ENCODE results near the gene BCLAF1.
"Not testable (repeated sequence)": the region's sequence is repeated elsewhere in the genome, so short reads cannot be mapped to it uniquely, and the experiment has no call there.

BCLAF1 gene

DNA sequence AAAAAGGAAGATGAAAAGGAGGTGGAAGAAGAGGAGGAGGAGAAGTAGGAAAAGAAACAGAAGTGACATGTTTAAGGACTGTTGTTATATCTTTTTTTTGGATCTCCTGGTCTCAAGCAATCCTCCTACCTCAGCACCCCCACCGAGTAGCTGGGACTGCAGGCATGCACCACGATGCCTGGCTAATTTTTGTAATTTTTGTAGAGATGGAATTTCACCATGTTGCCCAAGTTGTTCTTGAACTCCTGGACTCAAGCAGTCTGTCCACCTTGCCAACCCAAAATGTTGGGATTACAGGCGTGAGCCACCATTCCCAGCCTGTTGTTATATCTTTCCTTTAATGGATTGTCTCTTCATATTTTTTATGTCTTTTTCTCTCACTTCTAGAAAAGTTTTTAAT lies 19.5 kb upstream of the BCLAF1 start:
- DNase-seq: no peak

DNA sequence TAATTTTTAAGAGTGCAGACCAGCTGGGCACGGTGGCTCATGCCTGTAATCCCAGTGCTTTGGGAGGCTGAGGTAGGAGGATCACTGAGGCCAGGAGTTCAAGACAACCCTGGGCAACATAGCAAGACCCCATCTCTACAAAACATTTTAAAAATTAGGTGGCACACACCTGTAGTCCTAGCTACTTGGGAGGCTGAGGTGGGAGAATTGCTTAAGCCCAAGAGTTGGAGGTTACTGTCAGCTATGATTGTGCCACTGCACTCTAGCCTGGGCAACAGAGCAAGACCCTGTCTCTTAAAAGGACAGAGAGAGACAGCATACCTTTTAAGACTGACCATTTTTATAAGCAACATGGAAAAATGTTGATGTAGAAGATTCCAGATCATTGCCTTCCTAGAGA lies 18.8 kb upstream of the BCLAF1 start:
- not testable (repeated sequence) for DNase-seq

DNA sequence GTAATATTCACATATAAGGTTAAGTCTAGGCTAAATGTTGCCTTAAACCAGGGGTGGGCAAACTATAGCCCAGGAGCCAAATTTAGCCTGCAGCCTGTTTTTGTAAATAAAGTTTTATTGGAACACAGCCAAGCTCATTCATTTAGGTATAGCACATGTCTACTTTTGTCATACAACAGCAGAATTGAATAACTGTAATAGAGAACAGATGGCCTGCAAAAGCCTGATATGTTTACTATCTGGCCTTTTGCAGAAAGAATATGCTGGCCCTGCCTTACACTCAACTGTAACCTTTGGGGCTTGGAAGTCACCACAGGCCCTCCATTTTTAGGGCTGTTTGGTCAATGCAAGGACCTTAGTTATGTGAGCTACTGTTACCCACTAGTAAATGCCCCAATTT lies 17.7 kb upstream of the BCLAF1 start:
- DNase-seq: no peak

DNA sequence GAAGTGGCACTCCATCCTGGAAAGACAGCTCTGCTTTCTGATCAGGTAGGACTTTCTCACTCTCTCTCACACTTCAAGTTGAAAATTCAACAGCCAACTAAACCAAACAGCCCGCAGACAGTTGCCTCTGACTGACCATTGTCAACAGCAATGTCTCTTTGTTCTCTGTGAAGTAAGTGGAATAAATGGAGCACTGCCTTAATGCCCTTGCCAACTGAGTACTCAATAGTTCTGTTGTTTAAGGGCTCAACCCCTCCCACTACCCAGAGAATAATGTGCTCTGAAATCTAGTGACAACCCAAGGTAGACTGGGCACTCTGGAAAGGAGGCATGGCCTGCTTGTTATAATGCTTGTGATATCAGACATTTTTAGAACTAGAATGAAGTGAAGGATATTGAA lies 16.8 kb upstream of the BCLAF1 start:
- DNase-seq: no peak

DNA sequence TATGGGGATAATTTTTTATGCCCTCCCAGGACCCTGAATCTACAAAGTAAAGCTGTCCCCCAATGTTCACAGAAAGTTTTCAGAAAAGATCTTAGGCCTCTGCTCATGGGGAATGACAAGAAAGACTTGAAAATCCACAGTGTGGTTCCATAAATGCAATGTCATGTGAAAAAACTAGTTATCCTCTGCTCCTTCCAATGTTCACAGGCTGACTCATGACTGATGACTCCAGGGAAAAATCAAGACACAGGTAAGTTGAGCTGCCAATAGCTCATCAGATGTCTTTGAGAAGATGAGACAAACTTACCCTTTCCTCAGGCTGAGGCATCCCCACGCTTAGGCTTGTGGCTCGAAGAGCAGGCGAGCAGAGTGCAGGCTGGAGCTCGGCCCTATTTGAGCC lies 14.8 kb upstream of the BCLAF1 start:
- no peak for DNase-seq

DNA sequence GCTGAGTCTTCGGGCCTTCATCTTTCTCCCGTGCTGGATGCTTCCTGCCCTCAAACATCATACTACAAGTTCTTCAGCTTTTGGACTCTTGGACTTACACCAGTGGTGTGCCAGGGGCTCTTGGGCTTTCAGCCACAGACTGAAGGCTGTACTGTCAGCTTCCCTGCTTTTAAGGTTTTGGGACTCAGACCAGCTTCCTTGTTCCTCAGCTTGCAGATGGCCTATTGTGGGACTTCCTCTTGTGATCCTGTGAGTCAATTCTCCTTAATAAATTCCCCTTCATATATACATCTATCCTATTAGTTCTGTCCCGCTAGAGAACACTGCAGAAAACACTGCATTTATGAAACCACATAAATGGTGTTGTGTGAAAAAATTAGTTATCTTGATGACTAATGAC lies 13.9 kb upstream of the BCLAF1 start:
- no peak for DNase-seq

DNA sequence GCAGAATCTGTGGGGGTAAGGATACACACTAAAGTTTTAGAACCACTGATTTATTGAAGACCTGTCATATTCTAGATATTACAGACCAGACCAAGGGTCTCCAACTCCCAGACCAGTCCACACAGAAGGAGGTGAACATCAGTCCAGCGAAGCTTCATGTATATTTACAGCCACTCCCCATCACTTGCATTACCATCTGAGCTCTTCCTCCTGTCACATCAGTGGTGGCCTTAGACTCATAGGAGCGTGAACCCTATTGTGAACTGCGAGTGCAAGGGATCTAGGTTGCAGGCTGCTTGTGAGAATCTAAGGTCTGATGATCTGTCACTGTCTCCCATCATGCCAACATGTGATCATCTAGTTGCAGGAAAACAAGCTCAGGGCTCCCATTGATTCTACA lies 5.0 kb upstream of the BCLAF1 start:
- DNase-seq: no peak

DNA sequence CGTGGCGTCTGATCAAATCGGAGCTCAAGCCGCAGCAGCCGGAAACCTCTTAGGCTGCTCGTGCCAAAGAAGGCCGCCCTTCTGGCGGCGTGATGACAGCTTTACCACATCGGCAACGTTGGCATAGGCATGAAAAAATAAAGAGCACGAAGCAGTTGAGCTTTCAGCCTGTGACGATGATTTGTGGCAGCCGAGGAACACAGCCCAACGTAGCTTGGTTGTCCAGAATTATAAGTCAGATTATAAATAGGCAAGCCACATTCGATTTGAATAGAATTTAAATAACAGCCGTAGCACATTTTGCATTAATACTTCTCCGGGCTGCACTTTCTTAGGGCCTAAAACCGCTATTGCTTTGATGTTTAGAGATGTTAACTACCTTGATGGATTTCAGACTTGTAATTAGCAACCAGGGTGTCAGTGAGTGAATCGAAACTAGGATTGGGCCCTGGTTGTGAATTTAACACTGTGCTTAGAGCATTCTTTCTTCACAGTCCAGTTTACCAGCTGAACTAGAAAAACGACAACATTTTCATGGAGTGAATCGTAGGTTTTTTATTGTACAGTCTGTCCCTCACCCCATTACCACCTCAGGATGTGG lies 864 bp upstream of the BCLAF1 start:
- DNase-seq: no peak

DNA sequence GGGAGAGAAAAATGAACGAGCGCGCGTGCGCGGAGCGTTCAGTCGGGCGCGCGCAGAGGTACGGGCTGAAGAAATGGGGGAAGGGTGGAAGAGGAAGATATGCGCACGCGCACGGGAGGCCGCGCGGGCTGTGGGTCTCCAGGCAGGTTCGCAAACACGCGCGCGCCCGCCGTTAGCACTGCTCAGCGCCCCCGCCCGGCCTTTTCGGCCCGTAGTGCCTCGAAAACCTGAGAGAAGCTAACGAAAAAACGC lies 393 bp downstream of the BCLAF1 start:
- DNase-seq: peak; percentile 90

DNA sequence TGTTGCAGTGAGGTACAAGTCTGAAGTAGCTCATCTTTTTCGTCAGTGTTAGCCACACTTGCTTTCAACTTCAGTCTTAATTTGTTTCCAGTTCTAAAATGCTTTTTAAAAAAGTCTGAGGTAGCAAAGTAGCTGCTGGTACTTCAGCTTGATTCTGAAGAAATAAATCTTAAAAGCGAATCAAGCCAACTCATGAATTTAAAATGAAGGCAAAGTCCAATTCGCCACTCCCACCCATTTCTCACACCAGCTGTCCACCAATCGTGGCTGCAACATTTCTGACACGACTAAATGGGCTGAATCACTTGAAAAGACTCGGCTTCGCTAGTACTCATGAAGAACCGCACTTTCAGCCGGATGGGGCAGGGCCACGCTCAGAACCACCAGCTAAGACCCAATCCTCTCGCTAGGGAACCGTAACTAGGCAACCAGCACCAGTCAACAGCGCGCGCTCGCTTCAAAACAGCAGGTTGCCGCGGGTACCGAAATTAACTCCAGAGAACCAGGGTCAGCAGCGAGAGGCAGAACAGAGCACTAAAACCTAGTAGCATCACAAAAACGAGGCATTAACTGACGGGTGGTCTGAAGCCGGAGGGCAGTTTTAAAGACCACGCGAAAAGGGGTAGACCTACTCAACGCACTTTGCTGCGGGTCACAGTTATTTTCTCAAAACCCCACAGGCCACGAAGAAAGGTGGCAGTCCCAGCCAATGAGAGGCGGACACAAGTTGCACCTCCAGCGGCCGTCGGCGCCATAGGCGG lies 900 bp downstream of the BCLAF1 start:
- DNase-seq: peak; percentile 87

DNA sequence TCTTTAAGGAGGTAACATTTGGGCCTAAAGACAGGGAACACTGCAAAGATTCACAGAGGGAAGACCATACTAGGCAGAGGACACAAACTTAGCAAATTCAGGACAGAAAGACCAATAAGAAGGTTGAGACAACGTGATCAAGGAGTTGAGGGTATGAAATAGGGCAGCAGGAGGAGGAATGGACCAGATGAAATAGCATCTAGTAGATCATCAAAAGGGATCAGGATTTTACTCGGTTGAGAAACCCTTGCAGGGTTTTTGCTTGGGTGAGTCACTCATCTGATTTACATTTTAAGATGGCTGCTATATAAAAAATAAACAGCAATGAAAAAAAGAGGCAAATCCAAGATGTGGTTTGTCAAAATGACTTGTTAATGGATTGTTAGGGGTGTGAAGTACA lies 4.7 kb downstream of the BCLAF1 start:
- no peak for DNase-seq

DNA sequence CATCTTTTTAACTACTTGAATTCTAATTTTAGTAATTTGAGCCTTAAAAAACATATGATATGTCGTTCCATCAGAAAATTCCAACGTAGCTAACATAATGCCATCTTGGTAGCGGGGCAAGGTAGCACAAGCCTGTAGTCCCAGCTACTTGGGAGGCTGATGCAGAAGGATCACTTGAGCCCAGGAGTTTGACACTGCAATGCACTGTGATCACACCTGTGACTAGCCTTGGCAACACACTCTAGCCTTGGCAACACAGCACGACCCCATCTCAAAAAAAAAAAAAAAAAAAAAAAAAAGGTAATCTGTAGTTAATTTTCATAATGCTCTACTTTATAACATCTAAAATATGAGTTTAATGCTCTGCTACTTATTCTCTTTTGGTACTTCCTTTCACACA lies 6.7 kb downstream of the BCLAF1 start:
- no peak for DNase-seq

DNA sequence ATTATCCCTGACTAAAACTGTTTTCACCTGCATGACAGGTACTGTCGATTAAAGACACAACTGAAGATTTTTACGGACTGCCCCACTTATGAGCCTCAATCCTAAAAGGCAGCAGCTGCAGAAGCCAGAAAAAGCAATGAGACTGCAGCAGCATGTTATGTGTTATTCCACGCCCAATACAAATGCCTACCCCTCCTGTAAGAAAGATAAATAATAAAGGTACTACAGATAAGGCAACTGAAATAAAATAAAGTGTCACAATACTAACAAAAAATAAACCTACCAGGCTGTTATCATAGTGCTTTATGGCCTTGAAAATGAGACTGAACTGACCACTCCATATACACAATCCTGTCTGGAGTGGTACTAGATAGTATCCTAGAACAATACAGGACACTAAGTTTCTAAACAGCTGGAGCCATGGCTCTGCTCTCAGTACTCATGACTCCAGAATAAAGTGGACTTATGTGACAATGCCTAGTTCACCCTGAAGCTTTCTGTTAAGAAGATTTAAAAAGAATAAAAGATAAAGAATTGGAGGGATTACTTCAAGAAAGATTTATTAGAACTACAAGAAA lies 9.5 kb downstream of the BCLAF1 start:
- no peak for DNase-seq

DNA sequence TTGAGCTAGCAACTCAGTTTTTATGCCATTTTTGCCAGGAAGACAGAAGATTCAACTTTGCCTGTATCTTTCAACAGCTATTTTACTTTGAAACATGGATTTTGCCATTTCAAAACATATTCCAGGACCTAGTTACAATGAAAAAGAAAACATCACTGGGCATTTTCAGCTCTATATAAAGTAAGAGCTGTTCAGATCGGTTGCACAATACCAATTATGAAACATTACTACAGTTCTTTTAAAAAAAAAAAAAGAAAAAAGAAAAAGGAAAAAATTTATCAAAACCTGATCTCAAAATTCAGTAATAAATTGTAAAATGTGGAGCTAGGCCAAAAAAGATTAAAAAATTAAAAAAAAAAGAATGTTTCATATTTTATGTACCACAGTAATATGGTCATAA lies 15.6 kb downstream of the BCLAF1 start:
- no peak for DNase-seq

DNA sequence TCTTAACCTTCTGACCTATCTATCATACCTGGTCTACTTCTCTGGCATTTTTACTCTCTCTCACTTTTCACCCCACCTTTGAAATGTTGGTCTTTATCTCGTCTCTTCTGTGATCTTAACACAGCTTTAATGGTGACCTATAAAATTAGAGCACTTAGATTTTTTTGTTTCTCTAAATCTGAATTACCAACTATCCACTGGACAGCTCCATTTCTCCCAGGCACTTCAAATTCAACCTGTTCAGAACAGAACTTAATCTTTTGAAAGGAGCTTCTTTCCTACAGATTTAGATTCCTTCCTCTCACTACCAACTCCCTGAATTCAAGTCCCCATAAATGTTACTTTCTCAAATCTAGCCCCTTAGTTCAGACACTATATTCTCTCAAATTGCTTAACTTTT lies 24.5 kb downstream of the BCLAF1 start:
- no peak for DNase-seq

DNA sequence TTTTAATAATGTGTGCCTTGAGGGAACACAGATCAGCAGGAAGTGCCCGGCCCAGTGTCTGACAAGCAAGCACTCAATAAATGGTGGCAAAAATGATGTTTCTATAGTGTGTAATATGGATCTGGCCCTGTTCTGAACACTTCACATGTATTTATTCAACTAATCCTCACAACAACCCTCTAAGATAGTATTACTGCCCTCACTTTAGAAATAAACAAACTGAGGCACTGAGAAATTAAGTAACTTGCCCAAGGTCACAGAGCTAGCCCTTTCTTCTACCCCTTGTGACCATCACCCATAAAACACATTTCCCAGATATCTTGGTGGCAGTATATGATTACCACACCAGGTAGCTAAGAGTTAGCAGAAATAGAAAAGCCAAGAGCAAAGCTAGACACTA lies 26.7 kb downstream of the BCLAF1 start:
- DNase-seq: no peak

DNA sequence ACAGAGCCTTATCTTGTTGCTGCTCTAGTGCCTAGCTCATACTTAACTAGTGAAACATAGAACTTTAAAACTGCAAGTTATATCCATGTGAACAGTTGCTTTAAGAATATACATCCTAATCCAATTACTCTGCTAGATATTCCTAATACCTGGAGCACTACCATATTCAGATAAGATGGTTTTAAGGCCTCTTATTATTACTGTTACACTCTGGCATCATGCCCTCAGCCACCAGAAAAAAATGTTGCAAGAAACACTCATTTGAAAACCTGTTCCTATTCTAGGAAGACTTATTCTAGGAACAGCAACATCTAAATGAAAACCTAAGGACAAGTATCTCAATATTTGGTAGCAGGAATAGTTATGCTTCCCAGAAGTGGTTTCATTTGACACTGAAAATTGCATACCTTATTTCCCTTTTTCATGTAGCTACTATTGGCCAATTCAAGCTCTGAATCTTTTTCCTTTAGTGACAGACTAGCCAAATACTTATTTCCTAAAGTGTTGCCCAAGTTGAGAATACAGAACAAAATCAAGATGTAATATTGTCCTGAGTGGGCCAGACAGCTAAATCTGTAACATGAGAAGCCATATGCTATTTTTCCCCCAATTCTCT lies 34.7 kb downstream of the BCLAF1 start:
- DNase-seq: no peak

DNA sequence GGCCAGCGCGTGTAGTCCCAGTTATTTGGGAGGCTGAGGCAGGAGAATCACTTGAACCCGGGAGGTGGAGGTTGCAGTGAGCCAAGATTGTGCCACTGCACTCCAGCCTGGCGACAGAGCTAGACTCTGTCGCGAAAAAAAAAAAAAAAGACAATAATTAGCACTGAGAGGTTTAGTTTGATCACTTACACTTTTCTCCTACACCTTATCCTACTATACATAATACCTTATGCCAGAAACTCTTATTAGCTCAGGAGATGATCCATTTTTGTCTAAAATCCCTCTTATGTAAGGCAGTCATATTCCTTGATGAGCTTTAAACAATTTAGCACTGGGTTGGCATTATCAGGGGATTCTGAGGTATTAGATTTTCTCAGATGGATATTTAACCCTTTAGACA lies 35.9 kb downstream of the BCLAF1 start:
- no peak for DNase-seq

DNA sequence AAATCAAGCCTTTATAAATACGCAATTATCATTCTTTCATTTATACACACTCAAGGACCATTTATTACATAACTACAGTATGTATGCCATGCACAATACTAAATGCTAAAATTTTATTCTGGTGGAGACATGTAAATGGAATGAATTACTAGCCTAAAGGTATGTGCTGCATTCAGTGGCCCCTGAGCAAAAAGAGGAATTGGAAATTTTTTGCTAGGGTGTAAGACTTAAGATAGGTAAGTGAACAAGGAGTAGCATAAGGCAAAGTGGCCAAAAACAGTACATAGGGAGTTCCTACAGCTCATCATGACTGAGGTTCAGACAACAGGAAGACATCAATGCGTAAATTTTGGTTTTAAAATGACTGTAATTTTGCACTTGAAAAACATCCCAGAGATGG lies 37.2 kb downstream of the BCLAF1 start:
- no peak for DNase-seq

DNA sequence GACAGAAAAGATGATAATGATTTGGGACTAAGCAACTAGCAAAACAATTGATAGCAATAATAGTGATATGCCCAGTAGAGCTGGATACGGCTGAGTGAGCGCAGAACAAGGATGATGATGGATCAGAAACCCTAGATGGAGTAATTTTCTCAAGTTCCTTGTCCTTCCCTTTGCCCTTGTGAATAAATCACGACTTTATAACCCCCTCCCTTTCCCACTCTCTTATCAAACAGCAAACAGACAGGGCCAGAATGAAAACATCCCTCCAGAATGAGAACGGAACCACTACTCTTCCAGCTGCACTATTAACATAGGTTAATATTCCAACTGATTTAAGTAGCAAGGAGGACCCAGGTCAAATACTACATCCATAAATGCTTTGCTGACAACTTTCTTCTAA lies 38.3 kb downstream of the BCLAF1 start:
- DNase-seq: no peak

DNA sequence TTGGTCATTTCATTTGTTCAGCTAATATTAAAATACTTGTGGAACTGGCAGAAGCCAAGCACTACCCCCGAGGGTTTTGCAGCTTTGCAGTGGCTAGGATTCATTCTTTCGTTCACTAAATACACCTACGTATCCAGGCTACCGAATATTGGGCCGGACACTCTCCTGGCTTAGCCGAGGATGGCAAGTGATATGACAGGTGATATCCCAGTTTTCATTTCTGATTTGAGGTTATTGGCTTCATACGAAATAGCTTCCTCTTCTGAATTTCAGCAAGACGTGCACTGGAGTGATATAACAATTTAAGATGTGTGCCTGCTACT lies 39.0 kb downstream of the BCLAF1 start:
- DNase-seq: no peak

DNA sequence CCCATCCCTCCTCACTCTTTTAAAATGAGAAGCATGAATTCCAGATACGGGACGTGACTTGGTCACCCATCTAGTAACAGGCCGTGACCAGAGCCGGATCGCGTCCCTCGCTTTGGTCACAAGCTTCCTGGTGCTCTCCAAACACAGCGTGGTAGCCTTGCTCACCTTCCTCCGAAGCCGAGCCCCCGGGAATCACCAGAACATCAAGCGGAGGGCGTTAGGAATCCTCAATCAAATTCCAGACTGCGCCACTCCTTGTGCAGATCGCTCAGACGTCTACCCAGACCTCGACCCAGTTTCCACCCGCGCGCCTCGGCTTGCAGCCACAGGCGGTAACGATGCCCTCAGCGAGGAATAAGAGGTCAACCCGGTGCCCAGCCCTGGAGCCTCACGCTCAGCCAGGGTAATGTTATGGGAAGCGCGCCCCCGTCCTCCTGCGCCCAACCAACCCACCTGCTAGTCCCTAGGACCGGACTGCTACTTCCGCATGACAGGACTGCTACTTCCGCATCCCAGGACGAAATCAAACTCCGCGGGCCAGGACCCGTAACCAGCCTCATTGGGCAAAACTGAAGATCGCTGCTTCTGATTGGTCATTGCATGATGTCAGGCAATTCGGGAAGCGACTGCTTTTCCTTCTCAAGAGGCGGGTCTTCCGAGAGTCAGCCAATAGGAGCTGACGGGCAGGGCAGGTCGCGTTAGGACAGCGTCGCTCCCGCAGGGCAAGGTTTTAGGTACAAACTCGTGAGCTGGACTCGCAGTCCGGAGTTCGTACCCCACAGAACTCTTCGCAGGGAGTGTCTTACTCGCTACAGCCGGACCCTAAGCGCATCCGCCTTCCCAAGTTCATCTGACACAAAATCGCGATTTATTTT lies 39.6 kb downstream of the BCLAF1 start, which contains the start of gene MTFR2:
Gene MTFR2 (minus strand): TSS at position 501 of the 875 bp plus-strand sequence. CDS start 1,212 bp downstream, outside the sequence.
- peak; percentile 91 for DNase-seq

DNA sequence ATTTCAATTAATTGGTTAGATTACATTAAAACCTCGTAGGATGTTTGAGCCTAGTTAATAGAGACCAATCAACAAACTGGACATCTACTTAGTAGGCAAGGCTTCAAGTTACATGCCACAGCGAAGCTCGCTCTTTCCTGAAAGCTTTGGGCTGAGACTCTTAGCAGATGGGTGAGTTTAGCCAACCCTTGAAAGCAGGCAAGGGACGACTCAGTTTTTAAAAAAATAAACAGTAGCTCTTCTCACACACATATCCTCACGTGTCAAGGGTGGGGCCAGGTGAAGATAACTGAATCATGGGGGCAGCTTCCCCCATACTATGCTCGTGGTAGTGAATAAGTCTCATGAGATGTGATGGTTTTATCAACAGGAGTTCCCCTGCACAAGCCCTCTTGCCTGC lies 40.3 kb downstream of the BCLAF1 start:
- no peak for DNase-seq

Data from NCI-H2227 treated with DMSO at 0.1 percent for 48 hours (cell line).